ENCODE measurements around the gene DHX57. TPM values are rescaled to one million over a fixed set of nuclear protein-coding genes. Genes with fewer than 3 reads are reported as not detected.

DHX57 gene, protein sequence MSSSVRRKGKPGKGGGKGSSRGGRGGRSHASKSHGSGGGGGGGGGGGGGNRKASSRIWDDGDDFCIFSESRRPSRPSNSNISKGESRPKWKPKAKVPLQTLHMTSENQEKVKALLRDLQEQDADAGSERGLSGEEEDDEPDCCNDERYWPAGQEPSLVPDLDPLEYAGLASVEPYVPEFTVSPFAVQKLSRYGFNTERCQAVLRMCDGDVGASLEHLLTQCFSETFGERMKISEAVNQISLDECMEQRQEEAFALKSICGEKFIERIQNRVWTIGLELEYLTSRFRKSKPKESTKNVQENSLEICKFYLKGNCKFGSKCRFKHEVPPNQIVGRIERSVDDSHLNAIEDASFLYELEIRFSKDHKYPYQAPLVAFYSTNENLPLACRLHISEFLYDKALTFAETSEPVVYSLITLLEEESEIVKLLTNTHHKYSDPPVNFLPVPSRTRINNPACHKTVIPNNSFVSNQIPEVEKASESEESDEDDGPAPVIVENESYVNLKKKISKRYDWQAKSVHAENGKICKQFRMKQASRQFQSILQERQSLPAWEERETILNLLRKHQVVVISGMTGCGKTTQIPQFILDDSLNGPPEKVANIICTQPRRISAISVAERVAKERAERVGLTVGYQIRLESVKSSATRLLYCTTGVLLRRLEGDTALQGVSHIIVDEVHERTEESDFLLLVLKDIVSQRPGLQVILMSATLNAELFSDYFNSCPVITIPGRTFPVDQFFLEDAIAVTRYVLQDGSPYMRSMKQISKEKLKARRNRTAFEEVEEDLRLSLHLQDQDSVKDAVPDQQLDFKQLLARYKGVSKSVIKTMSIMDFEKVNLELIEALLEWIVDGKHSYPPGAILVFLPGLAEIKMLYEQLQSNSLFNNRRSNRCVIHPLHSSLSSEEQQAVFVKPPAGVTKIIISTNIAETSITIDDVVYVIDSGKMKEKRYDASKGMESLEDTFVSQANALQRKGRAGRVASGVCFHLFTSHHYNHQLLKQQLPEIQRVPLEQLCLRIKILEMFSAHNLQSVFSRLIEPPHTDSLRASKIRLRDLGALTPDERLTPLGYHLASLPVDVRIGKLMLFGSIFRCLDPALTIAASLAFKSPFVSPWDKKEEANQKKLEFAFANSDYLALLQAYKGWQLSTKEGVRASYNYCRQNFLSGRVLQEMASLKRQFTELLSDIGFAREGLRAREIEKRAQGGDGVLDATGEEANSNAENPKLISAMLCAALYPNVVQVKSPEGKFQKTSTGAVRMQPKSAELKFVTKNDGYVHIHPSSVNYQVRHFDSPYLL (N-terminal part only)
- total RNA-seq, result 10 to 100 TPM; 14.0 to 18.6 TPM

DNA sequence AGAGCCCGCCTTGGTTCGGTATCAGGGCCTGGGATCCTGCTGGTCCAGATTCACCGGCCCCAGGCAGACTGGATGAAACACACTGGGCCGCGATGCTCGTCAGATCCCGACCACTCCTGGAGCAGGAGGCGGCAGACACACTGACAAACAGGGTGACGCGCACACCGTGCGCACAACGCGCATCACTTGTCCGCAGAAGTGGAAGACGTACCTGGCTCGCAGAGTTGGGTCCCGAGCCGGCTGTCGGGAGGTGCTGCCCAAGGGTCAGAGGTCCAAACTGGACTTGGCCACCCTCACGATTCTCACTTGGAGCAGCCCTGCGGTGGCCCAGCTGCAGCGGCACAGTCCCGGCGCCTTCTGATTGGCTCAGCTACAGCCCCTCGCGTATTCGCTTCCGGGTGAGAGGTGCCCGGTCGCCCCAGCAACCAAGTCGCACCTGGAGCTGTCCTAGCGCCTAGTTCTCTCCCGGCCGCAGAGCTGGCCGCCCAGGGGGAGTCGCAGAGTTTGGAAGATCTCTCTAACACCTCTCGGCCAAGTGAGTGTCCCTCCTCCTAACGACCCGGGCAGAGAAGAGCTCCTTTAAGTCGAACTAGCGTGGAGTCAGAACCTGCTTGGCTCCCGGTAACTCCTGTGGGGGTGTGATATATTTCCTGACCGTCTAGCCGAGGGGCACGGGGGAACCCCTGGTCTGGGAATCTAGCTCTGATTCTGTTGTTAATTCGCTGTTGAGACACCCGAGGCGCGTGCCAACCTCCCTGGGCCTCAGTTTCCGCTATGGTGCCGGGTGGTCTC is at the start of gene DHX57, which contains the start of gene MORN2:
Gene DHX57, minus strand, starts transcription at position 359 of the 792 bp plus-strand sequence. CDS start 7,529 bp downstream, outside the sequence.
Gene MORN2, plus strand, starts transcription at position 401 of the 792 bp plus-strand sequence.
- Mint-ChIP-seq H3K27me3 (no peaks in the 10 kb centered on the region), H3K4me1 (peaks cover 13% of the 10 kb centered on the region), H3K27ac (peak within 1 kb of the TSS; percentile 97), H3K9me3 (peaks cover 4% of the 10 kb centered on the region), H3K4me3 (peak within 1 kb of the TSS; percentile 97), H3K36me3 (ENCODE audit: low read depth) (no peaks in the 10 kb centered on the region)
- peak; percentile 100 for ATAC-seq (replicated peaks)

DNA sequence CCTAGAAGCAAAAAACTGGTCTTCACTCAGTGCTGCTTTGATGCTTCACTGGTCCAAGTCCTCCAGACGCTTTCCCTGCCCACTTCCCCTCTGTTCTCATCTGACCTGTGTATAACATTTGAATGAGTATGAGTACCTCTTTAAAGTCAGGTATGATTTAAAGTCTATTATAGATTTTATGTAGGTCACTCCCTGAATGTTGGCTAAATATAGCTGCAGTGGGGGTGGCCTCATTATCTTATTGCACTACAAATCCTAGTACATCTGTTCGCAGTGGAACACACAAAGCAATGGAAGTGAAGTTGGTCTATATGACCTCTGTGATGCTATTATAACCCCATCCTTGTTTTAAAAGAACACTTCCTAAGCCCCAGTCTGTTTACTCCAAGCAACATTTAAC is 47.2 kb upstream of the DHX57 start:
- H3K27me3 Mint-ChIP-seq, result no peaks in the 10 kb centered on the region
- no peak overlapping the region for H3K4me3 Mint-ChIP-seq
- ATAC-seq (replicated peaks), result no peak
- H3K27ac Mint-ChIP-seq, result no peak overlapping the region
- no peaks in the 10 kb centered on the region for H3K9me3 Mint-ChIP-seq
- H3K4me1 Mint-ChIP-seq, result no peaks in the 10 kb centered on the region
- no peaks in the 10 kb centered on the region for H3K36me3 Mint-ChIP-seq (ENCODE audit: low read depth)

DNA sequence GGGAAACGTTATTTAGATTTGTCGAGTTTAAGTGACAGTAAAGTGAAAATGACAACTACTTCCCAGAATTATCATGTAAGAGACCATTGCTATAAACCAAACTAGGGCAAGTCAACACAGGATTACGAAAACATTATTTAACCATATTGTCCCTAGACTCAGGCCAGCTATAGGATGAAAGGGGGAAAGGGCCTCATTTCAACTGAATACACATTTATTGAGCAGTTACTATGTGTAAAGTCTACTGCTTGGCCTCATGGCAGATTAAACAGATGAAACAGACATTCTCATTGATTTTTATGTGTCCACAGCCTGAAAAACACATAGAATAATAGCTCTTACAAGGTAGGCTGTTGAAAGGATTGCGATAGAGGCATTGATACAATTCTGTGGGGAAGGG is 46.7 kb upstream of the DHX57 start:
- ATAC-seq (replicated peaks), result no peak
- Mint-ChIP-seq H3K27ac (no peak overlapping the region), H3K27me3 (no peaks in the 10 kb centered on the region), H3K4me3 (no peak overlapping the region), H3K4me1 (no peaks in the 10 kb centered on the region), H3K9me3 (no peaks in the 10 kb centered on the region), H3K36me3 (ENCODE audit: low read depth) (no peaks in the 10 kb centered on the region)

DNA sequence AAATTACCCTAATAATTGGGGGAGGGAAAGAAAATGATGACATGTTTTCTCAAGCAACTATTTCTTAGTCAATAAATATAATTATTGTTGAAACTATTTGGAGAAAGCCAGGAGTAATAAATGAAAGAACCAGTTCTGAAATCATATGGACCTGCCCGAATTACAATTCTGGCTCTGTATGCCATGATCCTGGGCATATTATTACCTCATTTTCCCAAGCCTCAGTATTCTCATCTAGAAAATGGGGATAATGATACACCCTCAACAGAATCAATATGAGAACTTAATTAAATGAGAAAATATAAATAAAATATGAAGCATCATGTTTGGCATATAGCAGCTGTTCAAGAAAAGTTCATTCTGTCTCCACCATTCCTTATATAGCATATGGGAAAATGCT is 36.9 kb upstream of the DHX57 start:
- H3K4me1 Mint-ChIP-seq, result peaks cover 14% of the 10 kb centered on the region
- no peak overlapping the region for H3K27ac Mint-ChIP-seq
- no peak overlapping the region for H3K4me3 Mint-ChIP-seq
- no peaks in the 10 kb centered on the region for H3K27me3 Mint-ChIP-seq
- H3K9me3 Mint-ChIP-seq, result no peaks in the 10 kb centered on the region
- ATAC-seq (replicated peaks), result no peak
- H3K36me3 Mint-ChIP-seq (ENCODE audit: low read depth), result no peaks in the 10 kb centered on the region

DNA sequence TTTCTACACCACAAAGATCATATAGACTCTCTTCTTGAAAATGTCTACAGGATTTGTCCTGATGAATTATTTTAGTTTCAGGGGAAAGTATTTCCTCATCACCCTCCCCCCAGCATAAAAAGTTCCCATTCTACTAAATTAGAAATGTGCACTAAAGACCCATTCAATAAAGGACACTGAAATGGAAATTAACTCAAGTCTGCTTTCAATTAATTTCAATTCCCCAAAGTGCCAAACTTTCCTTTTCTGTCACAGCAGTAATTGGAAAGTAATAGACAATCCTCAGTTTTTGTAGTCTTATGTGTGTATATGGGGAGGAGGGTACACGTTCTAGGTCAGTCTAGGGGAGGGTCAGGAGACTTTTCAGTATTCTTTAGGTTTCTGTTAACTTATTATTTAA is 35.5 kb upstream of the DHX57 start:
- ATAC-seq (replicated peaks), result no peak
- peak overlapping the region; percentile 4 for H3K27ac Mint-ChIP-seq
- H3K4me1 Mint-ChIP-seq, result peaks cover 25% of the 10 kb centered on the region
- no peaks in the 10 kb centered on the region for H3K27me3 Mint-ChIP-seq
- H3K36me3 Mint-ChIP-seq (ENCODE audit: low read depth), result no peaks in the 10 kb centered on the region
- H3K4me3 Mint-ChIP-seq, result no peak overlapping the region
- H3K9me3 Mint-ChIP-seq, result no peaks in the 10 kb centered on the region

DNA sequence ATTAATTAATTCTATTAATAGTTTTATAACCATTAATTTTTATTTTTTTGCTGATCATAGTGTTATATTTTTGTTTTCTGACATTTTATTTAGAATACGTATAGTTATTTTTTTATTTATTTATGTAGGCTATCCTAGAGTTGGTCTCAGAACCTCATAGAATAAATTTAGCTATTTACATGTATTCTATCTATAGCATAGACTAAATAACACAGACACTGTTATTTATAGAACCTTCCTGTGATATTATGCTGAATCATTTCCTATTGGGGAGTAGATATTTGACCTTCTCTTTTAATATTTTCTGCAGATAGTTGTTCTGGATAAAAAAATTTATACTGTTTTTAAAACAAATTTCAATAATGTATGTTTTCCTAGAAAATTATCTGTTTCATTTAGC is 34.1 kb upstream of the DHX57 start:
- Mint-ChIP-seq H3K4me3 (no peak overlapping the region), H3K27me3 (no peaks in the 10 kb centered on the region), H3K27ac (no peak overlapping the region), H3K9me3 (no peaks in the 10 kb centered on the region), H3K4me1 (peaks cover 25% of the 10 kb centered on the region), H3K36me3 (ENCODE audit: low read depth) (no peaks in the 10 kb centered on the region)
- no peak for ATAC-seq (replicated peaks)

DNA sequence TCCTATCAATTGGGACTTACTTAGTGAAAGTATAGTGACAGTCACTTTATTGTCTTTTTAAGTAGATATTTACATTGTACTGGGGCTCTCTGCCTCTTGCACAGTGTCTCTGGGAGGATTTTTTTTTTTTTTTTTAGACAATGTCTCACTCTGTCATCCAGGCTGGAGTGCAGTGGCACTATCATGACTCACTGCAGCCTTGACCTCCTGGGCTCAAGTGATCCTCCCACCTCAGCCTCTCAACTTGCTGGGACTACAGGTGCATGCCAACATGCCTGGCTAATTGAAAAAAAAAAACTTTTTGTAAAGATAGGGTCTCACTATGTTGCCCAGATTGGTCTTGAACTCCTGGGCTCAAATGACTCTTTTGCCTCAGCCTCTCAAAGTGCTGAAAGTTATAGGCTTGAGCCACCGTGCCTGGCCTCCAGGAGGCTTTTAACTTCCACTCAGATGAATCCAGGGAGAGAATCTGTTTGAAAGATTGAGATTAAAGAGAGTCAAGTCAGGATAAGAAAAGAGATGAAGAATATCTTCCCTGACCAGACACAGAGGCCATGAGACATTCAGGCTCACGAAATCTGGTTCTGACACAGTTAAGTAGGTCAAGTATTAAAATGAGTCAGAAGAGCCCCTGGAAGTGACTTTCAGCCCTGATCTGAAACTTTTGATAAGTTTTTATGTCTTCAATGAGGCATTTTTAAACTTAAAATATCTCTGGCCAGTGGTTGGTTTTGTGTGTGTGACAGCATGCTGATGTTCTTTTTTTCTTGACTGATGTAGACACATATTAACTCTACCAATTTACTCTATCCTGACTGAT is 32.2 kb upstream of the DHX57 start:
- Mint-ChIP-seq H3K9me3 (no peaks in the 10 kb centered on the region), H3K4me1 (peaks cover 25% of the 10 kb centered on the region), H3K27ac (peak overlapping the region; percentile 84), H3K36me3 (ENCODE audit: low read depth) (no peaks in the 10 kb centered on the region), H3K27me3 (no peaks in the 10 kb centered on the region), H3K4me3 (peak overlapping the region; percentile 53)
- peak; percentile 92 for ATAC-seq (replicated peaks)

DNA sequence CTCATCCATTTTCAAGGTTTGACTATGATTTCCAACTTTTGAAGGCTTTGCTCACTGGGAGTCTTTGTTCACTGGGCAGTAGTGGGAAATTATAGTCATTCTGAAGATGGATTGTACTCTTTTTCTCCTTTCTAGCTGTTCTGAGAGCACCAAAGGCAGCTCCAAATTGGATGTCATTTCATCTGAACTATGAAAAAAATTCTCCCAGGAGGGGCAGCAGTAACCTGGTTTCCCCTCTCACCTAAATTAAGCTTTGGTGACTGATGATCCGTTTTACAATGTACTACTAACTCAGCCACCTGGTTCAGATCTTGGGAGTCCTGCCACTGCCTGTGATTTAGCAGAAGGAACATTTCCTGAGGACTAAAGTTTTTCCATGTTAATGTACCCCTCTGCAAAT is 31.5 kb upstream of the DHX57 start:
- ATAC-seq (replicated peaks), result no peak
- H3K4me1 Mint-ChIP-seq, result peaks cover 25% of the 10 kb centered on the region
- peak overlapping the region; percentile 84 for H3K27ac Mint-ChIP-seq
- no peaks in the 10 kb centered on the region for H3K27me3 Mint-ChIP-seq
- peak overlapping the region; percentile 53 for H3K4me3 Mint-ChIP-seq
- H3K9me3 Mint-ChIP-seq, result no peaks in the 10 kb centered on the region
- no peaks in the 10 kb centered on the region for H3K36me3 Mint-ChIP-seq (ENCODE audit: low read depth)

DNA sequence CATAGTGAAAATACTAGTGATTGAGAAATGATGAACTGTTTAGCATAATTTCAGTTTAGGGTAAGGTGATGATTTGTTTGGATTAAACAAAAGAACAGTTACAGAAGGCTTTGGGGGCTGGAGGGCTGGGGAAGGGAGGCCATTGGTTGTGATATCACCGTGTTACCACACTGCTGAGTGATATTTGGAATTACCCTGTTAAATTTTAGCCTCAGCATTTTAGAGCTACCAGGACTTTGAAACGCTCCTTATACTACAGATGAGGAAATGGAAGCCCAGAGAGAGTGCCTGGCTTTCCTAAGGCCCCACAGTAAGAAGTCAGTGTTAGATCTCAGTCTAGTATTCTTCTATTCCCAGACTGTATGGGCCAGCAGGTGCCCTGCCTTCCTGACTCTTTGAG is 29.5 kb upstream of the DHX57 start:
- Mint-ChIP-seq H3K4me1 (peaks cover 25% of the 10 kb centered on the region), H3K36me3 (ENCODE audit: low read depth) (no peaks in the 10 kb centered on the region), H3K27ac (peak overlapping the region; percentile 33), H3K9me3 (no peaks in the 10 kb centered on the region), H3K27me3 (no peaks in the 10 kb centered on the region), H3K4me3 (no peak overlapping the region)
- no peak for ATAC-seq (replicated peaks)

DNA sequence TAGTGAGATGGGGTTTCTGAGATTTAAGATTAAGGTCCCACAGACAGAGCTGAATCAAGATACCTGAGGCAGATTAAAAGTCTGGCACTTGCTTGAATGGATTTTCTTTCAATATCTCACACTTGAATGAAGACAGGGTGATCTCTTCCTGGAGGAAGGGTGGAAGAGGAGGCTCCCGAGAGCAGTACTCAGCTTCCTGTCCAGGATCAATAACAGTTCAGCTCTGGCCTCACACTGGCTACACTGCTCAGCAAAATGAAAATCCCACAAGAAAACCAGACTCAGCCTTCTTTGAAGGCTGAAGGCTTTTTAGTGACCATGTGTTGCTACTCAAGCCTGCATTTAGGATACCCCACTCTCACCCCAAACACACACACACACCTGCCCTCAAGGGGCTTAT is 25.0 kb upstream of the DHX57 start:
- no peaks in the 10 kb centered on the region for H3K36me3 Mint-ChIP-seq (ENCODE audit: low read depth)
- no peaks in the 10 kb centered on the region for H3K27me3 Mint-ChIP-seq
- no peaks in the 10 kb centered on the region for H3K4me1 Mint-ChIP-seq
- no peak for ATAC-seq (replicated peaks)
- no peaks in the 10 kb centered on the region for H3K9me3 Mint-ChIP-seq
- H3K4me3 Mint-ChIP-seq, result no peak overlapping the region
- H3K27ac Mint-ChIP-seq, result no peak overlapping the region

DNA sequence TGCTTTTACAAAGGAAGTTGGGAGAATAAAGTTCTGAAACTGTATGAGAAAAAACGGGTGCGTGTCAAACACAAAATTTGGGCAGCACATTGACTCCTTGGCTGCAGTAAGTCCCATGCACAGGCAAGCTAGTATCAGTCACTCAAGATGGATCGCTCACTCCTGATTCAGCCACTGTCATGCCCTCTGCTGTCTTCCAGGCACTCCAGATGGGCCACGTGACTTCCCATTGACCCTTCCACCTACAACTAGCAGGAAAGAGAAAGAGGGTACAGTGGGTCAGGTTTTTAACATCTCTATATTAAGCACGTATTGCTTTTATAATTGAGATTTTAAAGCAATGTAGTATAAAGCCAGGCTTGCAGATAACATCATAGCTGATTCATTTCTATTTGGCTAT is 22.5 kb upstream of the DHX57 start:
- Mint-ChIP-seq H3K27ac (no peak overlapping the region), H3K4me3 (no peak overlapping the region), H3K4me1 (no peaks in the 10 kb centered on the region), H3K9me3 (no peaks in the 10 kb centered on the region), H3K27me3 (no peaks in the 10 kb centered on the region), H3K36me3 (ENCODE audit: low read depth) (no peaks in the 10 kb centered on the region)
- ATAC-seq (replicated peaks), result no peak

DNA sequence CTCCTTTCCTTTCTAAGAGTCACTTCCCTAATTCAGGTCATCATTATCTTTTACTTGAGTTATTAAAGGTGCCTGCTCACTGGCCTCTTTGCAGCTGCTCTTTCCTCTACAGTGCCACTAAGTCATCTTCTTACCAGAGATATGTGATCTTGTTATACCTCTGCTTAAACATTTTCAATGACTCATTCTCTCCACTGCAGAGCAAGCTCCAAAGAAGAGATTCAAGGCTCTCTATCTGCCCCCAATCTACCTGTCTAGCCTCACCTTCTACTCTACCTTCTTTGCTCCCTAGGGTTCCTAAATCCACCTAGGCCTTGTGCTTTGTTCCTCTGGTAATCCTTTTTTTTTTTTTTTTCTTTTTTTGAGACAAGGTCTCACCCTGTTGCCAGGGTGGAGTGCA is 17.1 kb upstream of the DHX57 start:
- Mint-ChIP-seq H3K4me3 (no peak overlapping the region), H3K27me3 (no peaks in the 10 kb centered on the region), H3K9me3 (no peaks in the 10 kb centered on the region), H3K36me3 (ENCODE audit: low read depth) (no peaks in the 10 kb centered on the region), H3K27ac (no peak overlapping the region), H3K4me1 (no peaks in the 10 kb centered on the region)
- ATAC-seq (replicated peaks), result peak; percentile 45

DNA sequence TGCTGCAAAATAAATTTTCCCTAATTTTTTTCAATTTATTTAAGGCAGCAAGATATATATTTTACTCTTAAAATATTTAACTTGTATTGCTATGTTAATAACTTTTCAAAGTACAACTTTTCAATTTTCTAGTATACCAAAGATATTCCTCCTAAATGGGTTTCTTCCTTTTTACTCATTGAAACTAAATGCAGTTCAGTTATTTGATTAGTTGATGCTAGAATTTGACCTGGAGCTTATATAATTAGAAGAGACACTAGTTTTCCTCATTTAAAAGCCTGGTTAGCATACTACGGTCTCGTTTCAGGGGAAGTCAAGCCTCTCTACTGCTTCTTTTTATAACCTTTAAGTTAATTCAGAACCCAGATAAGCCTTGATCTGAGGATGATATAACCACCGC is 13.8 kb upstream of the DHX57 start, which contains the start of gene ARHGEF33:
Gene ARHGEF33, plus strand, starts transcription at position 301 of the 400 bp plus-strand sequence. CDS start 29,573 bp downstream, outside the sequence.
- Mint-ChIP-seq H3K4me3 (no peak within 1 kb of the TSS), H3K27me3 (no peaks in the 10 kb centered on the region), H3K27ac (no peak within 1 kb of the TSS), H3K36me3 (ENCODE audit: low read depth) (no peaks in the 10 kb centered on the region), H3K4me1 (no peaks in the 10 kb centered on the region), H3K9me3 (no peaks in the 10 kb centered on the region)
- no peak for ATAC-seq (replicated peaks)
